ENCODE results near the gene HLA-G. TPM values are rescaled to one million over a fixed set of nuclear protein-coding genes. Genes with fewer than 3 reads are reported as not detected.
"Not testable (repeated sequence)": the region's sequence is repeated elsewhere in the genome, so short reads cannot be mapped to it uniquely, and the experiment has no call there.

The HLA-G gene
- polyA plus RNA-seq = 3.5 TPM

DNA sequence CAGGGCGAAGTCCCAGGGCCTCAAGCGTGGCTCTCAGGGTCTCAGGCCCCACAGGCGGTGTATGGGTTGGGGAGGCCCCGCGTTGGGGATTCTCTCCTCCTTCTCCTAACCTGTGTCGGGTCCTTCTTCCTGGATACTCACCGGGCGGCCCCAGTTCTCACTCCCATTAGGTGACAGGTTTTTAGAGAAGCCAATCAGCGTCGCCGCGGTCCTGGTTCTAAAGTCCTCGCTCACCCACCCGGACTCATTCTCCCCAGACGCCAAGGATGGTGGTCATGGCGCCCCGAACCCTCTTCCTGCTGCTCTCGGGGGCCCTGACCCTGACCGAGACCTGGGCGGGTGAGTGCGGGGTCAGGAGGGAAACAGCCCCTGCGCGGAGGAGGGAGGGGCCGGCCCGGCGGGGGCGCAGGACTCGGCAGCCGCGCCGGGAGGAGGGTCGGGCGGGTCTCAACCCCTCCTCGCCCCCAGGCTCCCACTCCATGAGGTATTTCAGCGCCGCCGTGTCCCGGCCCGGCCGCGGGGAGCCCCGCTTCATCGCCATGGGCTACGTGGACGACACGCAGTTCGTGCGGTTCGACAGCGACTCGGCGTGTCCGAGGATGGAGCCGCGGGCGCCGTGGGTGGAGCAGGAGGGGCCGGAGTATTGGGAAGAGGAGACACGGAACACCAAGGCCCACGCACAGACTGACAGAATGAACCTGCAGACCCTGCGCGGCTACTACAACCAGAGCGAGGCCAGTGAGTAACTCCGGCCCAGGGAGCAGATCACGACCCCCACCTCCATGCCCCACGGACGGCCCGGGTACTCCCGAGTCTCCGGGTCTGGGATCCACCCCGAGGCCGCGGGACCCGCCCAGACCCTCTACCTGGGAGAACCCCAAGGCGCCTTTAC, at the start of gene HLA-G:
Gene HLA-G (plus strand): TSS at position 247 of the 892 bp plus-strand sequence. CDS start 20 bp downstream, at position 267.
- Mint-ChIP-seq H3K4me1 (peaks cover 0 to 3% (median 0%) of the 10 kb centered on the region in 3 donors), H3K27ac (peak within 1 kb of the TSS in 1 of 3 donors; percentile 24), H3K9me3 (no peaks in the 10 kb centered on the region), H3K4me3 (peak within 1 kb of the TSS; percentile 12 to 91 (median 79)), H3K27me3 (peaks cover 48% of the 10 kb centered on the region), H3K36me3 (no peaks in the 10 kb centered on the region)

DNA sequence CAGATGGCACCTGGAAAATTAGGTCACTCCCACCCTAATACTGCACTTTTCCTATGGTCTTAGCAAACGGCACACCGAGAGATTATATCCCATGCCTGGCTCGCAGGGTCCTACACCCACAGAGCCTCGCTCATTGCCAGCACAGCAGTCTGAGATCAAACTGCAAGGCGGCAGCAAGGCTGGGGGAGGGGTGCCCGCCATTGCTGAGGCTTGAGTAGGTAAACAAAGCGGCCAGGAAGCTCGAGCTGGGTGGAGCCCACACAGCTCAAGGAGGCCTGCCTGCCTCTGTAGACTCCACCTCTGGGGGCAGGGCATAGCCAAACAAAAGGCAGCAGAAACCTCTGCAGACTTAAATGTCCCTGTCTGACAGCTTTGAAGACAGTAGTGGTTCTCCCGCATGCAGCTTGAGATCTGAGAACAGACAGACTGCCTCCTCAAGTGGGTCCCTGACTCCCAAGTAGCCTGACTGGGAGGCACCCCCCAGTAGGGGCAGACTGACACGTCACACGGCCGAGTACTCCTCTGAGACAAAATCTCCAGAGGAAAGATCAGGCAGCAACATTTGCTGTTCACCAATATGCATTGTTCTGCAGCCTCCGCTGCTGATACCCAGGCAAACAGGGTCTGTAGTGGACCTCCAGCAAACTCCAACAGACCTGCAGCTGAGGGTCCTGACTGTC, 47.5 kb upstream of the HLA-G start:
- not testable (repeated sequence) for H3K9me3 Mint-ChIP-seq, H3K36me3 Mint-ChIP-seq, H3K27ac Mint-ChIP-seq, H3K4me3 Mint-ChIP-seq, H3K4me1 Mint-ChIP-seq
- H3K27me3 Mint-ChIP-seq = peaks cover 26% of the 10 kb centered on the region

DNA sequence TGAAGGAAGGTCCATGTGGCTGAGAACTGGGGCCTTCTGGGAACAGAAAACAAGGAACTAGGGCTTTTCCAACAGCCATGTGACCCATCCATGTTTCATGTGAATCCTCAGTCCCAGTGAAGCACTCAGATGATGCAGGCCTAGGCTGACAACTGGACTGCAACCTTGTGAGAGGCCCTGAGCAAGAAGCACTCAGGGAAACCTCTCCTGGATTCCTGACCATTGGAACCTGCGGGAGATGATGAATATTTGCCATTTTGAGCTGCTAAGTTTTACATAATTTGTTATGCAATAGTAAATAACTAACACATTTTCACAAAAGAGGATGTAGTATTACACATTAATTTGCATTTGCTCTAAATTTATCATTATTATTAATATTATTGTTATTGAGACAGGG, 38.4 kb upstream of the HLA-G start:
- Mint-ChIP-seq H3K27ac (peak overlapping the region in 1 of 3 donors; percentile 72), H3K36me3 (peaks cover 4% of the 10 kb centered on the region), H3K9me3 (peaks cover 4 to 10% (median 9%) of the 10 kb centered on the region in 3 donors), H3K27me3 (peaks cover 20% of the 10 kb centered on the region), H3K4me3 (no peak overlapping the region), H3K4me1 (peaks cover 5 to 13% (median 11%) of the 10 kb centered on the region in 3 donors)

DNA sequence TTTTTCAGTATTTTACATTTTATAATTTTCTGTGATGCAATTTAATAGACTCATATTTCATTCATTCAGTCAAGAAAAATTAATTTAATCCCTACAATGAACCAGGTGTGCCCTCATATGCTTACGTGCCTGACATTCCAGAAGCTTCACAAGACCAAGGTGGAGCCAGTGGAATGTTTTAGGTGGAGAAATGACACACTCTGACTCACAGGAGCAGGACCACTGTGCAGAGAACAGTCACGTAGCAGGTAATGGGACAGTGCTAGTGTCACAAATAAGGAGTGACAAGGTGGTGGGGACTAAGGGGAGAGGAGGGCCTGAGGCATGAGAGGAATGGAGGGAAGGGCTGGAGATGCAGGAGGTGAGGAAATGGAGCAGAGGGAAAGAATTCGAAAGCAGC, 37.0 kb upstream of the HLA-G start:
- Mint-ChIP-seq H3K4me1 (peaks cover 5 to 13% (median 11%) of the 10 kb centered on the region in 3 donors), H3K9me3 (peaks cover 4 to 10% (median 9%) of the 10 kb centered on the region in 3 donors), H3K4me3 (peak overlapping the region in 2 of 4 donors; percentile 1 to 70), H3K27me3 (peaks cover 27% of the 10 kb centered on the region), H3K36me3 (peaks cover 4% of the 10 kb centered on the region), H3K27ac (no peak overlapping the region)

DNA sequence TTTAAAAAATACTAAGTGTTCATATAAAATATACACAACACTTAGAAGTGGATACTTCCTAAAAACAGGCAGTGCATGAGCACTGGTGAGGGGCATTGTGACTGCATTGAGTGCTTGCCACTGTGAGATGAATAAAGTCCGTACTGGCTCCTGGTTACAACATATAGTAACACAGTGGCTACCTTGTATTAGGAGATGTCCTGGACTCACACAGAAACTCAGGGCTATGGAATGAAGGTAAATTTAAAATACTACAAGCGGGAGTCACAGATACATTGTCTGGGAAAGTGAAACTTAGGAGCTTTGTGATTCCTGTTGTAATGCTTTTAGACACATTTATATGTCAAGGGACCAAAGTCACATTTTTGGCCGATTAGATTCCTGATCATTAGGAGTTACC, 36.5 kb upstream of the HLA-G start:
- peak overlapping the region in 1 of 3 donors; percentile 34 for H3K27ac Mint-ChIP-seq
- H3K4me1 Mint-ChIP-seq = peaks cover 5 to 13% (median 11%) of the 10 kb centered on the region in 3 donors
- peaks cover 29% of the 10 kb centered on the region for H3K27me3 Mint-ChIP-seq
- peaks cover 4 to 10% (median 9%) of the 10 kb centered on the region in 3 donors for H3K9me3 Mint-ChIP-seq
- peaks cover 4% of the 10 kb centered on the region for H3K36me3 Mint-ChIP-seq
- H3K4me3 Mint-ChIP-seq = peak overlapping the region; percentile 82 to 94 (median 91)

DNA sequence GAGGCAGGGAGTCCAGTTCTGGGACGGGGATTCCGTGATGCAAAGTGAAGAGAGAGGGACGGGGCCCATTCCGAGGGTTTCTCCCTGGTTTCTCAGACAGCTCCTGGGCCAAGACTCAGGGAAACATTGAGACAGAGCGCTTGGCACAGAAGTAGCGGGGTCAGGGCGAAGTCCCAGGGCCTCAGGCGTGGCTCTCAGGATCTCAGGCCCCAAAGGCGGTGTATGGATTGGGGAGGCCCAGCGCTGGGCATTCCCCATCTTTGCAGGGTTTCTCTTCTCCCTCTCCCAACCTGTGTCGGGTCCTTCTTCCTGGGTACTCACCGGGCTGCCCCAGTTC, 35.9 kb upstream of the HLA-G start:
- H3K36me3 Mint-ChIP-seq = peaks cover 4% of the 10 kb centered on the region
- peaks cover 5 to 13% (median 11%) of the 10 kb centered on the region in 3 donors for H3K4me1 Mint-ChIP-seq
- peaks cover 4 to 10% (median 9%) of the 10 kb centered on the region in 3 donors for H3K9me3 Mint-ChIP-seq
- peak overlapping the region; percentile 82 to 94 (median 91) for H3K4me3 Mint-ChIP-seq
- peak overlapping the region in 1 of 3 donors; percentile 59 for H3K27ac Mint-ChIP-seq
- H3K27me3 Mint-ChIP-seq = peaks cover 29% of the 10 kb centered on the region

DNA sequence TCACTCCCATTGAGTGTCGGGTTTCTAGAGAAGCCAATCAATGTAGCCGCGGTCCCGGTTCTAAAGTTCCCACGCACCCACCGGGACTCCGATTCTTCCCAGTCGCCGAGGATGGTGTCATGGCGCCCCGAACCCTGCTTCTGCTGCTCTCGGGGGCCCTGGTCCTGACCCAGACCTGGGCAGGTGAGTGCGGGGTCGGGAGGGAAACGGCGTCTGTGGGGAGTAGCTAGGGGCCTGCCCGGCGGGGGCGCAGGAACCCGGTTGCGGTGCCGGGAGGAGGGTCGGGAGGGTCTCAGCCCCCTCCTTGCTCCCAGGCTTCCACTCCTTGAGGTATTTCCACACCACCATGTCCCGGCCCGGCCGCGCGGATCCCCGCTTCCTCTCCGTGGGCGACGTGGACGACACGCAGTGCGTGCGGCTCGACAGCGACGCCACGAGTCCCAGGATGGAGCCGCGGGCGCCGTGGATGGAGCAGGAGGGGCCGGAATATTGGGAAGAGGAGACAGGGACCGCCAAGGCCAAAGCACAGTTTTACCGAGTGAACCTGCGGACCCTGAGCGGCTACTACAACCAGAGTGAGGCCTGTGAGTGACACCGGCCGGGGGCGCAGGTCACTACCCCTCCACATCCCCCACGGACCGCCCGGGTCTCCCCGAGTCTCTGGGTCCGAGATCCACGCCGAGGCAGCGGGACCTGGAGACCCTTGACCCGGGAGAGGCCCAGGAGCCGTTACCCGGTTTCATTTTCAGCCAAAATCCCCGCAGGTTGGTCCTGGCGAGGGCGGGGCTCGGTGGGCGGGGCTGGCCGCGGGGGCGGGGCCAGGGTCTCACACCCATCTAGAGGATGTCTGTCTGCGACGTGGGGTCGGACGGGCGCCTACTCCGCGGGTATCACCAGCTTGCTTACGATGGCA, 35.2 kb upstream of the HLA-G start:
- peak overlapping the region; percentile 82 to 94 (median 91) for H3K4me3 Mint-ChIP-seq
- peaks cover 27% of the 10 kb centered on the region for H3K27me3 Mint-ChIP-seq
- H3K4me1 Mint-ChIP-seq = peaks cover 5 to 13% (median 11%) of the 10 kb centered on the region in 3 donors
- H3K27ac Mint-ChIP-seq = peak overlapping the region in 2 of 3 donors; percentile 9 to 71
- H3K9me3 Mint-ChIP-seq = peaks cover 4 to 10% (median 9%) of the 10 kb centered on the region in 3 donors
- peaks cover 4% of the 10 kb centered on the region for H3K36me3 Mint-ChIP-seq

DNA sequence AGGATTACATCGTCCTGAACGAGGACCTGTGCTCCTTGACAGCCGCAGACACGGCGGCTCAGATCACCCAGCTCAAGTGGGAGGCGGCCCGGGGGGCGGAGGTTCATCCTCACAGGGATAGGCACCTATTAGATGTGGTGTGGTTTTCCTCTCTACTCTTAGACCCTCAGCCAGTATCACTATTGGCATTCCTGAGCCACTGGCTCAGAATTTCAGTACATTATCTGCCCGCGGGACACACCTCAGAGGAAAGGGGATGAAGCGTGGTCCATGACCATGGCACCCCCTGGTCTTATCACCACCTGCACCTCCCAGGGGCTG, 34.6 kb upstream of the HLA-G start:
- Mint-ChIP-seq H3K27ac (peak overlapping the region in 2 of 3 donors; percentile 9 to 11), H3K36me3 (peaks cover 2% of the 10 kb centered on the region), H3K9me3 (peaks cover 4 to 9% (median 7%) of the 10 kb centered on the region in 3 donors), H3K27me3 (peaks cover 25% of the 10 kb centered on the region), H3K4me1 (peaks cover 5 to 13% (median 11%) of the 10 kb centered on the region in 3 donors), H3K4me3 (peak overlapping the region; percentile 82 to 94 (median 91))

DNA sequence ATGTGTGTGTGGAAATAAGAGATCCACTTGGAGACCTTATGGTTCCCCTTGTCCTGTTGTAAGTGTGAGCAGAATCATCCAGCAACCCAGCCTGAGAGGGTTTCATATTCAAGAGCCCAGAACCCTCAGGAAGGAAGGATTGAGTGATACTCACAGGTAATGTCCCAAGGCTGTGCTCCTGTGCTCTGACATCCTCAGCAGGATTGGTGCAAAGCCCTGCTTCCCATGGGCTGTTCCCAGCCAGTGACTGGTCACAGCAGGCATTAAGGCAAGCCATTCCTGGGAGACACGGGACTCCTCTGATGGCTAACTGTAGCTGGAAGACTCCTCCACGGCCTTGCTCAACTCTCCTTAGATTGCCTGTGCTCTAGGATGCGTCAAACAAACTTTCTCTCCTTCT, 33.8 kb upstream of the HLA-G start:
- Mint-ChIP-seq H3K4me3 (peak overlapping the region in 3 of 4 donors; percentile 51 to 82 (median 58)), H3K9me3 (peaks cover 2 to 5% (median 2%) of the 10 kb centered on the region in 3 donors), H3K27me3 (peaks cover 21% of the 10 kb centered on the region), H3K36me3 (peaks cover 2% of the 10 kb centered on the region), H3K4me1 (peaks cover 5 to 13% (median 11%) of the 10 kb centered on the region in 3 donors), H3K27ac (peak overlapping the region in 1 of 3 donors; percentile 9)

DNA sequence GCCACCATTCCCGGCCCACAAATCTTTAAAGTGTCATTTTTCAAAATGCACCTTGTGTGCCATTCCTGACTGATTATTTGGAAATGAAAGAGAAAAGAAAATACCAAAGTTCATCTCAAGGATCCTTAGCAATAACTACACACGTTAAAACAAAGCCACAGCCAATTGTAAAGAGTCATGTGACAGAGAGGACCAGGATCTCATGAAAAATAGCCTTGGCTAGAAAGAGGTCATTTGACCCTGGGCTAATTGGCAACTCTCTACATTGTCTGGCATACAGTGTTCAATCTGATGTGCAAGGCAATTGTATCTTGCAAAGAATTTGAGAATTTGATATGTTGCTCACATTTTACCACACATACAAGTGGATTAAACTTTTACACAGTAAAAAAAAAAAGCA, 31.6 kb upstream of the HLA-G start:
- Mint-ChIP-seq H3K4me1 (peaks cover 5 to 13% (median 11%) of the 10 kb centered on the region in 3 donors), H3K36me3 (peaks cover 2% of the 10 kb centered on the region), H3K4me3 (peak overlapping the region in 1 of 4 donors; percentile 42), H3K27ac (no peak overlapping the region), H3K27me3 (peaks cover 19% of the 10 kb centered on the region), H3K9me3 (no peaks in the 10 kb centered on the region)

DNA sequence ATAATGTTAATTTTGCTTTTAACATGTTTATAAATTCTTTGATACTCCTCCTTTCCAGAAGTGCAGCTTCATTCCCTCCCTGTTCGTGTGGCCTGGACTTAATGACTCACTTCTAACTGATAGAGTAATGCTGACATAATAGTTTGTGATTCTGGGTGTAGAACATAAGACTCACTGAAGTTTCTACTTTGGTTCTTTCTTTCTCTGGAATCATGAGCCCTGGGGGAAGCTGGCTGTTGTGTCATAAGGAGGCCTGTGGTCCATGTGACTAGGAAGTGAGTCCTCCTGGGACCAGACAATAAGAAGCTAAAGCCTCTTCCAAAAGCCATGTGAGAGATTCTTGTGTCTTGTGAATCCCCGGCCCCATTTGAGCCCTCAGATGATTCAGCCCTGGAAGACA, 30.5 kb upstream of the HLA-G start:
- peaks cover 2% of the 10 kb centered on the region for H3K36me3 Mint-ChIP-seq
- H3K4me1 Mint-ChIP-seq = peaks cover 5 to 6% (median 6%) of the 10 kb centered on the region in 3 donors
- no peaks in the 10 kb centered on the region for H3K9me3 Mint-ChIP-seq
- no peak overlapping the region for H3K27ac Mint-ChIP-seq
- H3K4me3 Mint-ChIP-seq = no peak overlapping the region
- peaks cover 19% of the 10 kb centered on the region for H3K27me3 Mint-ChIP-seq

DNA sequence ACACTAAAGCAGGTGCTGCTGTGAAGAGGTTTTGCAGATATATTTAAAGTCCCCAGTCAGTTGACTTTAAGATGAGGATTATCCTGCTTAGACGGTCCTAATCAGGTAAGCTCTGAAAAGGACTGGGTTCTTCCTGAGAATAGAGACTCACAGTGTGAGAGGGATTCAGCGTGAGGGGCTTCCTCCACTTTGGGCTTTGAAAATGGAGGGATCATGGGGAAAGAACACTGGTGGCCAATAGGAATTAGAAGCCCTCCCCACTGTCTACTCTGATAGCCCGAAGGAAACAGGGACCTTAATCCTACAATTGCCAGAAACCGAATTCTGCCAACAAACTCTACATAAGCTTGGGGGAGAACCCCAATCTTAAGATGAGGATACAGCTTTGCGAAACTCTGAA, 29.7 kb upstream of the HLA-G start:
- Mint-ChIP-seq H3K4me1 (peaks cover 3 to 5% (median 4%) of the 10 kb centered on the region in 3 donors), H3K27ac (no peak overlapping the region), H3K36me3 (peaks cover 2% of the 10 kb centered on the region), H3K9me3 (no peaks in the 10 kb centered on the region), H3K4me3 (no peak overlapping the region), H3K27me3 (peaks cover 19% of the 10 kb centered on the region)

DNA sequence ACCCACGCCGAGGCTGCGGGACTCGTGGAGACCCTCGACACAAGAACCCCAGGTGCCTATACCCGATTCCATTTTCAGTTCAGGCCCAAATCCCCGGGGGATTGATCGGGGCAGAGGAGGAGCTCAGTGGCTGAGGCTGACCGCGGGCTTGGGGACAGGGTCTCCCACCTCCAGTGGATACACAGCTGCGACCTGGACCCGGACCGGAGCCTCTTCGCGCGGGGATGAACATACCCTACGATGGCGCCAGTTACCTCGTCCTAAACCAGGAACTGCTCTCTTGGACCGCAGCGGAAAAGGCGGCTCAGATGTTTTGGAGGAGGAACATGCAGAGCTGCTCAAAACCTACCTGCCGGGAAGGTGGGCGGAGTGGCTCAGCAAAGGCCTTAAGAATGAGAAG, 27.4 kb upstream of the HLA-G start:
- no peaks in the 10 kb centered on the region for H3K4me1 Mint-ChIP-seq
- H3K9me3 Mint-ChIP-seq = no peaks in the 10 kb centered on the region
- peaks cover 10% of the 10 kb centered on the region for H3K27me3 Mint-ChIP-seq
- no peak overlapping the region for H3K4me3 Mint-ChIP-seq
- peaks cover 2% of the 10 kb centered on the region for H3K36me3 Mint-ChIP-seq
- H3K27ac Mint-ChIP-seq = no peak overlapping the region

DNA sequence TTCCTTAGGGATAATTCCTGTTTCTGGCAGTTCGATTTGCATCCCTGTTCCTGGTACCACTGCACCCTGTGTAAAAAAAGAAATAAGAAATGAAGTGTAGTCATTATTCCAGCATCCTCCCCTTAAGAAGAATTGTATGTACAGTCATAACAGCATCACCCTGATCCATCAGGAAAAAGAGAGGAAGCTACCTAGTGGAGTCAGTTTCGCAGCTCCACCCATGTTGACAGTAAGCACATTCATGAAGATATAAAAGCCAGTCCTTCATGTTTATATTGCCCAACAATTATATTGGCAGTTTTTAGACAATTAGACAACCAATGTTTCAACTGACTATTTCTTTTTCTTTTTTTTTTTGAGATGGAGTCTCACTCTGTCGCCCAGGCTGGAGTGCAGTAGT, 21.2 kb upstream of the HLA-G start:
- Mint-ChIP-seq H3K36me3 (no peaks in the 10 kb centered on the region), H3K27ac (no peak overlapping the region), H3K27me3 (peaks cover 14% of the 10 kb centered on the region), H3K4me1 (peaks cover 0 to 2% (median 0%) of the 10 kb centered on the region in 3 donors), H3K9me3 (no peaks in the 10 kb centered on the region), H3K4me3 (no peak overlapping the region)
